GM12878 (cell line): Measurements from ENCODE around the gene DCT. TPM values are rescaled to one million over a fixed set of nuclear protein-coding genes. Genes with fewer than 3 reads are reported as not detected.

Experiments used
- ATAC-seq: fragments of 200-7000 bp; cut with Tn5 transposase; 3 replicates; pipeline ENCODE4 v1.9.1; 2020; ENCODE audit warnings: mild to moderate bottlenecking, moderate library complexity
- BruUV-seq: library from RNA; stranded (reverse); fragments of 400-500 nt; replicated peaks from 2 replicates; lab custom pipeline; 2021; lab: Mats Ljungman, UMichigan
- CTCF ChIA-PET: fragments of 300-600 bp; sonication (Branson Sonifier 250); formaldehyde crosslinking; extraction: SDS; loops from one replicate; lab custom pipeline; 2021; ENCODE audit warnings: inconsistent platforms; lab: Yijun Ruan, JAX
- POLR2A ChIA-PET: fragments of 350-600 bp; formaldehyde crosslinking; extraction: SDS; loops from one replicate; lab custom pipeline; 2021; ENCODE audit warnings: inconsistent platforms; lab: Charles Lee
- RAD21 ChIA-PET: fragments of 300-600 bp; sonication (Branson Sonifier 250); formaldehyde crosslinking; loops from one replicate; lab custom pipeline; 2023; ENCODE audit warnings: antibody characterized with exemption; ENCODE audit not compliant: unreplicated experiment; lab: Charles Lee
- SMC1A ChIA-PET: fragments of 300-600 bp; sonication (Branson Sonifier 250); formaldehyde crosslinking; loops from one replicate; lab custom pipeline; 2023; ENCODE audit not compliant: unreplicated experiment, uncharacterized antibody; lab: Charles Lee
- DNase-seq: peaks from one replicate; pipeline ENCODE4 v3.0.0-alpha.2; 2011; ENCODE audit warnings: low read depth, low spot score
- FAIRE-seq: peaks from 3 replicates; lab custom pipeline; 2011; peaks lifted over from hg19 to GRCh38; lab: Jason Lieb, UNC
- H2AFZ ChIP-seq: 2 replicates; pipeline ENCODE4 v1.6.0; 2011; ENCODE audit warnings: low read depth, low read length, control low read depth; ENCODE audit not compliant: control insufficient read depth
- H3K27ac ChIP-seq: 2 replicates; pipeline ENCODE4 v1.5.1; 2011; ENCODE audit warnings: control low read depth; ENCODE audit not compliant: control insufficient read depth, insufficient read depth
- H3K27me3 ChIP-seq, 2 experiments: replicated peaks in 1 of 2; 2 replicates each; pipeline versions ENCODE4 v1.6.0 to v1.6.1; 2011; ENCODE audit warnings: low read length in 1 of 2; ENCODE audit not compliant: control insufficient read depth in 2 of 2, insufficient read depth in 2 of 2
- H3K36me3 ChIP-seq, 2 experiments: 2 replicates each; pipeline ENCODE4 v1.5.1; 2011; ENCODE audit warnings: low read length in 1 of 2; ENCODE audit not compliant: control insufficient read depth in 2 of 2, insufficient read depth in 2 of 2
- H3K4me1 ChIP-seq: 2 replicates; pipeline ENCODE4 v1.6.1; 2011; ENCODE audit warnings: mild to moderate bottlenecking, low read length, moderate library complexity, mixed read lengths; ENCODE audit not compliant: control insufficient read depth, insufficient read depth
- H3K4me2 ChIP-seq: 2 replicates; pipeline ENCODE4 v1.6.0; 2011; ENCODE audit warnings: control low read depth; ENCODE audit not compliant: control insufficient read depth, insufficient read depth
- H3K4me3 ChIP-seq: fragments of 200-600 bp; sonication (generic); 2 replicates; pipeline ENCODE4 v1.5.1; 2016
- H3K79me2 ChIP-seq: 2 replicates; pipeline ENCODE4 v1.6.0; 2011; ENCODE audit warnings: low read length; ENCODE audit not compliant: control insufficient read depth, insufficient read depth
- H3K9ac ChIP-seq: 2 replicates; pipeline ENCODE4 v1.8.0; 2011; ENCODE audit warnings: low read length, control low read depth, mixed read lengths; ENCODE audit not compliant: control insufficient read depth, insufficient read depth
- H3K9me3 ChIP-seq: replicated peaks from 3 replicates; pipeline ENCODE4 v1.5.1; 2011; ENCODE audit warnings: mild to moderate bottlenecking, low read length; ENCODE audit not compliant: control insufficient read depth, insufficient read depth
- H4K20me1 ChIP-seq: 2 replicates; pipeline ENCODE4 v1.6.0; 2011; ENCODE audit not compliant: control insufficient read depth, insufficient read depth
- BCL11A ChIP-seq: IDR thresholded peaks from 2 replicates; pipeline ENCODE4 v1.6.1; 2011; ENCODE audit warnings: low read depth, low read length
- ESRRA ChIP-seq: IDR thresholded peaks from 2 replicates; pipeline ENCODE4 v1.6.1; 2012; ENCODE audit warnings: mild to moderate bottlenecking, low read length, improper control_type of control experiment
- IRF4 ChIP-seq: IDR thresholded peaks from 2 replicates; pipeline ENCODE4 v1.6.1; 2011; ENCODE audit warnings: low read depth, low read length
- JUND ChIP-seq: IDR thresholded peaks from 2 replicates; pipeline ENCODE4 v1.6.1; 2012; ENCODE audit warnings: low read depth, mild to moderate bottlenecking, low read length, improper control_type of control experiment, moderate library complexity
- MEF2B ChIP-seq: fragments of 450-650 bp; IDR thresholded peaks from 2 replicates; pipeline ENCODE4 v1.6.1; 2018; ENCODE audit warnings: mild to moderate bottlenecking, moderate library complexity; ENCODE audit not compliant: partially characterized antibody, poor library complexity, severe bottlenecking
- PAX5 ChIP-seq: IDR thresholded peaks from 2 replicates; pipeline ENCODE4 v1.6.1; 2011; ENCODE audit warnings: low read depth, low read length, borderline replicate concordance
- PBX3 ChIP-seq: IDR thresholded peaks from 2 replicates; pipeline ENCODE4 v1.6.1; 2011; ENCODE audit warnings: mild to moderate bottlenecking, low read depth, low read length, moderate library complexity; ENCODE audit not compliant: insufficient replicate concordance
- POLR2AphosphoS5 ChIP-seq: IDR thresholded peaks from 2 replicates; pipeline ENCODE4 v1.6.1; 2011; ENCODE audit warnings: mild to moderate bottlenecking, low read length, inconsistent platforms
- POU2F2 ChIP-seq: IDR thresholded peaks from 3 replicates; pipeline ENCODE4 v1.6.1; 2011; ENCODE audit warnings: low read depth, mild to moderate bottlenecking, low read length, borderline replicate concordance
- RAD51 ChIP-seq: fragments of 450-650 bp; IDR thresholded peaks from 2 replicates; pipeline ENCODE4 v1.6.1; 2016; ENCODE audit warnings: moderate library complexity, mild to moderate bottlenecking, inconsistent platforms
- SIX5 ChIP-seq: IDR thresholded peaks from 2 replicates; pipeline ENCODE4 v1.6.1; 2011; ENCODE audit warnings: mild to moderate bottlenecking, low read depth, low read length, moderate library complexity; ENCODE audit not compliant: severe bottlenecking
- YY1 ChIP-seq: IDR thresholded peaks from 2 replicates; pipeline ENCODE4 v1.6.1; 2011; ENCODE audit warnings: low read depth, mild to moderate bottlenecking, low read length
- ZBTB4 ChIP-seq: fragments of 450-650 bp; formaldehyde crosslinking; IDR thresholded peaks from 2 replicates; pipeline ENCODE4 v1.4.0; 2022; ENCODE audit warnings: mild to moderate bottlenecking, moderate library complexity
- ZNF24 ChIP-seq: fragments of 450-650 bp; IDR thresholded peaks from 2 replicates; pipeline ENCODE4 v1.6.1; 2017; ENCODE audit warnings: antibody characterized with exemption, mild to moderate bottlenecking
- ZNF274 ChIP-seq: IDR thresholded peaks from one replicate; pipeline ENCODE4 v1.8.0; 2011; ENCODE audit not compliant: insufficient read length, insufficient read depth
- WGBS: methylation state at CpG from one replicate; pipeline ENCODE4 v1.1.6; 2016; ENCODE audit warnings: low lambda C conversion rate; ENCODE audit not compliant: insufficient replicate concordance, insufficient coverage; ENCODE audit errors: missing lambda C conversion rate; 5-methylcytosine and 5-hydroxymethylcytosine counted together
- in situ Hi-C: fragments of 300-500 bp; cut with MboI; formaldehyde crosslinking; loops from 9 replicates; pipeline ENCODE4 v1.14.3; 2018; ENCODE audit warnings: mixed read lengths
- intact Hi-C: fragments of 100-400 bp; cut with micrococcal nuclease; formaldehyde crosslinking; loops from one replicate; pipeline ENCODE4 v1.14.2; 2022; ENCODE audit not compliant: unreplicated experiment
- polyA plus RNA-seq, 11 experiments: library from polyadenylated mRNA; depleted of rRNA in 4 of 11; unstranded in 6 of 11; stranded (reverse) in 5 of 11; fragments of >200 nt; fragmentation: Nextera tagmentation in 4 of 11; fragmentation: Illumina TruSeq in 1 of 11; extraction: Ambion mirVana in 4 of 11; extraction: Trizol in 1 of 11; gene quantifications; 1 replicate in 1 of 11; 2 replicates in 10 of 11; pipeline versions ENCODE4 v1.2.1 to v1.2.3, GENCODE V29; 2011 to 2016; ENCODE audit warnings: inconsistent platforms in 2 of 11, missing spikeins in 2 of 11, low read depth in 1 of 11
- total RNA-seq, 4 experiments: library from RNA; depleted of rRNA in 3 of 4; stranded (reverse); fragments of >200 nt in 3 of 4; fragmentation: Illumina TruSeq in 1 of 4; extraction: Trizol in 1 of 4; gene quantifications; 2 replicates each; pipeline versions ENCODE4 v1.2.1 to v1.2.3, GENCODE V29; 2013 to 2021
- TF ChIP-seq, protein P1 (sequence below): IDR thresholded peaks from 2 replicates; pipeline ENCODE4 v1.6.1; 2012; ENCODE audit warnings: improper control_type of control experiment, low read depth, low read length; ENCODE audit not compliant: insufficient replicate concordance

DCT gene
- total and polyA plus RNA-seq, 10 of the 15 experiments (the other 5 are each of a cell fraction or from before 2014, with no cell fraction given) = 0.04 to 0.29 TPM; not detected in 8

GRCh38 chr13:94400874-94401273, 78.6 kb downstream of the DCT start:
- SMC1A ChIA-PET = no interaction called here
- BruUV-seq = no TSS peak
- WGBS = 6% methylated on average over 4 of the region's 4 CpGs
- no peaks in the 10 kb centered on the region for H3K79me2 ChIP-seq
- H3K9ac ChIP-seq = no peak overlapping the region
- POLR2A ChIA-PET = no interaction called here
- H4K20me1 ChIP-seq = no peaks in the 10 kb centered on the region
- FAIRE-seq = no peak
- intact Hi-C loops (no loop called here), in situ Hi-C loops (no loop called here)
- no peak overlapping the region for H3K4me2 ChIP-seq
- no peak overlapping the region for H3K27ac ChIP-seq
- ATAC-seq = no peak
- CTCF ChIA-PET = no interaction called here
- no peak overlapping the region for H2AFZ ChIP-seq
- no peaks in the 10 kb centered on the region for H3K9me3 ChIP-seq
- RAD21 ChIA-PET = no interaction called here
- no peak for DNase-seq
- no peaks in the 10 kb centered on the region for H3K27me3 ChIP-seq
- no peaks in the 10 kb centered on the region for H3K4me1 ChIP-seq
- no peak overlapping the region for H3K4me3 ChIP-seq
- H3K36me3 ChIP-seq = no peaks in the 10 kb centered on the region
- TF ChIP-seq MEF2B (no peak), BCL11A (no peak), ZNF24 (no peak), IRF4 (no peak), POU2F2 (no peak), JUND (no peak), PBX3 (no peak), YY1 (no peak), POLR2AphosphoS5 (no peak), ESRRA (no peak), PAX5 (no peak), ZBTB4 (CRISPR knock-in tag) (no peak), SIX5 (no peak), ZNF274 (no peak), RAD51 (no peak)
- TF ChIP-seq, protein P1, sequence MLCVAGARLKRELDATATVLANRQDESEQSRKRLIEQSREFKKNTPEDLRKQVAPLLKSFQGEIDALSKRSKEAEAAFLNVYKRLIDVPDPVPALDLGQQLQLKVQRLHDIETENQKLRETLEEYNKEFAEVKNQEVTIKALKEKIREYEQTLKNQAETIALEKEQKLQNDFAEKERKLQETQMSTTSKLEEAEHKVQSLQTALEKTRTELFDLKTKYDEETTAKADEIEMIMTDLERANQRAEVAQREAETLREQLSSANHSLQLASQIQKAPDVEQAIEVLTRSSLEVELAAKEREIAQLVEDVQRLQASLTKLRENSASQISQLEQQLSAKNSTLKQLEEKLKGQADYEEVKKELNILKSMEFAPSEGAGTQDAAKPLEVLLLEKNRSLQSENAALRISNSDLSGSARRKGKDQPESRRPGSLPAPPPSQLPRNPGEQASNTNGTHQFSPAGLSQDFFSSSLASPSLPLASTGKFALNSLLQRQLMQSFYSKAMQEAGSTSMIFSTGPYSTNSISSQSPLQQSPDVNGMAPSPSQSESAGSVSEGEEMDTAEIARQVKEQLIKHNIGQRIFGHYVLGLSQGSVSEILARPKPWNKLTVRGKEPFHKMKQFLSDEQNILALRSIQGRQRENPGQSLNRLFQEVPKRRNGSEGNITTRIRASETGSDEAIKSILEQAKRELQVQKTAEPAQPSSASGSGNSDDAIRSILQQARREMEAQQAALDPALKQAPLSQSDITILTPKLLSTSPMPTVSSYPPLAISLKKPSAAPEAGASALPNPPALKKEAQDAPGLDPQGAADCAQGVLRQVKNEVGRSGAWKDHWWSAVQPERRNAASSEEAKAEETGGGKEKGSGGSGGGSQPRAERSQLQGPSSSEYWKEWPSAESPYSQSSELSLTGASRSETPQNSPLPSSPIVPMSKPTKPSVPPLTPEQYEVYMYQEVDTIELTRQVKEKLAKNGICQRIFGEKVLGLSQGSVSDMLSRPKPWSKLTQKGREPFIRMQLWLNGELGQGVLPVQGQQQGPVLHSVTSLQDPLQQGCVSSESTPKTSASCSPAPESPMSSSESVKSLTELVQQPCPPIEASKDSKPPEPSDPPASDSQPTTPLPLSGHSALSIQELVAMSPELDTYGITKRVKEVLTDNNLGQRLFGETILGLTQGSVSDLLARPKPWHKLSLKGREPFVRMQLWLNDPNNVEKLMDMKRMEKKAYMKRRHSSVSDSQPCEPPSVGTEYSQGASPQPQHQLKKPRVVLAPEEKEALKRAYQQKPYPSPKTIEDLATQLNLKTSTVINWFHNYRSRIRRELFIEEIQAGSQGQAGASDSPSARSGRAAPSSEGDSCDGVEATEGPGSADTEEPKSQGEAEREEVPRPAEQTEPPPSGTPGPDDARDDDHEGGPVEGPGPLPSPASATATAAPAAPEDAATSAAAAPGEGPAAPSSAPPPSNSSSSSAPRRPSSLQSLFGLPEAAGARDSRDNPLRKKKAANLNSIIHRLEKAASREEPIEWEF = no peak
